ENCODE data around the gene AFF1.

- TF ChIP-seq CTCF (IDR thresholded peaks at IDR 0.05) (no peak), POLR2A (IDR thresholded peaks at IDR 0.05) (no peak)
Observed at GRCh38 chr4:86944964-86945781, 10.4 kb downstream of the AFF1 start.
